Psoas muscle (tissue), 8 donors: Measurements from ENCODE around the gene TBC1D2B. TPM values are rescaled to one million over a fixed set of nuclear protein-coding genes. Genes with fewer than 3 reads are reported as not detected.

Experiments used
- ATAC-seq, 4 donors: fragments of 200-7000 bp; cut with Tn5 transposase; one replicate each; pipeline ENCODE4 v1.9.1; 2020; ENCODE audit warnings: moderate library complexity in 3 of 4, mild to moderate bottlenecking in 2 of 4
- DNase-seq, 2 donors: peaks; one replicate each; pipeline ENCODE4 v3.0.0-alpha.2; 2020
- H3K27ac ChIP-seq: fragments of 200-600 bp; one replicate; pipeline ENCODE4 v1.8.0; 2022
- H3K27me3 ChIP-seq, 3 donors: fragments of 200-600 bp in 1 of 3; one replicate each; pipeline versions ENCODE4 v1.6.1 to v1.8.0; 2013 to 2022; ENCODE audit warnings: low read length in 2 of 3, mild to moderate bottlenecking in 2 of 3, moderate library complexity in 1 of 3; ENCODE audit not compliant: insufficient read depth in 3 of 3
- H3K36me3 ChIP-seq, 2 donors: fragments of 200-600 bp in 1 of 2; one replicate each; pipeline versions ENCODE4 v1.6.1 to v1.8.0; 2013 to 2022; ENCODE audit warnings: low read depth in 1 of 2, mild to moderate bottlenecking in 1 of 2, moderate library complexity in 1 of 2; ENCODE audit not compliant: insufficient read depth in 1 of 2
- H3K4me1 ChIP-seq: fragments of 200-600 bp; one replicate; pipeline ENCODE4 v1.8.0; 2022
- H3K4me3 ChIP-seq: fragments of 200-600 bp; one replicate; pipeline ENCODE4 v1.8.0; 2022; ENCODE audit warnings: mild to moderate bottlenecking
- H3K9me3 ChIP-seq: fragments of 200-600 bp; one replicate; pipeline ENCODE4 v1.8.0; 2022
- WGBS, 3 donors: extraction: QIAGEN DNeasy Blood & Tissue Kit; methylation state at CpG; one replicate each; pipeline versions ENCODE4 v1.1.6 to v1.1.7; 2013; 5-methylcytosine and 5-hydroxymethylcytosine counted together
- intact Hi-C, 2 donors: fragments of 100-400 bp; cut with DNase I; formaldehyde crosslinking; loops; one replicate each; pipeline versions ENCODE4 v1.11.0 to v1.14.2; 2022
- polyA plus RNA-seq, 3 donors: library from polyadenylated mRNA; stranded (reverse); fragments of 200-250 nt; gene quantifications; one replicate each; pipeline ENCODE4 v1.2.3, GENCODE V29; 2013
- total RNA-seq, 4 donors: library from RNA; stranded (reverse); fragmentation: NEBNext Ultra II Directional in 2 of 4; extraction: Animal tissue kit (Norgen Biotek cat#: 25700) in 2 of 4; gene quantifications; one replicate each; pipeline versions ENCODE4 v1.2.1 to v1.2.4, GENCODE V29; 2021 to 2023
- TF ChIP-seq, protein P1 (sequence below): fragments of 200-600 bp; IDR thresholded peaks from one replicate; pipeline ENCODE4 v1.8.0; 2022; ENCODE audit warnings: antibody characterized with exemption
- donor health status: healthy with polysubstance abuse.
- donor health status: DM: no; HTN: no; CAD: no; lungs with moderate emphysema.
- donor health status: Bipolar disorder and iron deficiency.
- donor health status: healthy.
- donor health status: DM: yes; HTN: yes; CAD: no.
- donor health status: DM: no; HTN: no; CAD: no.
- donor health status: DM: no; HTN: no; CAD: no.
- donor health status: DM: yes; HTN: yes; CAD: no.

TBC1D2B gene
- total and polyA plus RNA-seq, 7 donors, result 2.8 to 11.8 (median 6.8) TPM

DNA sequence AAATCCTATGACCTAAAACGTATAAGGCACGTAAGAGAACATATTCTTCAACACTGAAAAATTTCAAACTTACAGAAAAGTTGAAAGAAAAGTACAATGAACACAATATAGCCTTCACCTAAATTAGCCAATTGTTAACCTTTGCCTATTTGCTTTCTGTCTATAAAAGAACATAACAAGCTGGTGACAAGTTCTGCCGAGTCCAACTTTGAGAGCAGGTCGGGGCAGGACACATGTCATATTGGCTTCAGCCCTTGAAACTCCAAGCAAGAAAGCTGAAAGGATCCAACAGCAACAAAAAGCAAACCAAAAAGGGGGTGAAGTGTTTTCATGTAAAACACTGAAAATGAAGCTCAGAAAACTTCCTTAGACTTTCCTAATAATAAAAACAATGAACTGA, 59.1 kb downstream of the TBC1D2B start:
- H3K27ac ChIP-seq, result no peak overlapping the region
- no peaks in the 10 kb centered on the region for H3K27me3 ChIP-seq
- H3K36me3 ChIP-seq, result peaks cover 0 to 60% of the 10 kb centered on the region in 2 donors

DNA sequence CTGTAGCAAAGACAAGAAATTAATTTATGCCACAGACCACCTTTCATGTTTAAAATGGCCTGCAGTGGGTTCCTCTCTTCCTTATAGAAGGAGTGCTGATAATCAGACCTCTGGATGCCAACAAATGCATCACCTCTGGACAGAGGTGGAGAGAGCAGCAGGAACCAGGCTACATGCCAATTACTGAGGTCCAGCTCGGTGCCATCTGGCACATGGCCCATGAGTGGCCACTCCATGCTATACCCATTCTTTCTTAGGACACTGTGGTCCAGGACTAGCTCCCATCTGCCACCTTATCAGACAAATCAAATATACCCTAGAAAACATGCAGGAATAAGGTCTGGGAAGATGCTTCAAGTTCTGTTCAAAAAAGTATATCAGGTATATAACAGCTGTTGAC, 60.7 kb downstream of the TBC1D2B start:
- DNase-seq (no peak), ATAC-seq (peak in 1 of 4 donors; percentile 45)
- intact Hi-C loops, result no loop called here
- Histone ChIP-seq H3K4me3 (no peak overlapping the region), H3K27me3 (no peaks in the 10 kb centered on the region), H3K4me1 (no peaks in the 10 kb centered on the region), H3K9me3 (no peaks in the 10 kb centered on the region), H3K36me3 (peaks cover 0 to 61% of the 10 kb centered on the region in 2 donors), H3K27ac (no peak overlapping the region)
- TF ChIP-seq, protein P1, sequence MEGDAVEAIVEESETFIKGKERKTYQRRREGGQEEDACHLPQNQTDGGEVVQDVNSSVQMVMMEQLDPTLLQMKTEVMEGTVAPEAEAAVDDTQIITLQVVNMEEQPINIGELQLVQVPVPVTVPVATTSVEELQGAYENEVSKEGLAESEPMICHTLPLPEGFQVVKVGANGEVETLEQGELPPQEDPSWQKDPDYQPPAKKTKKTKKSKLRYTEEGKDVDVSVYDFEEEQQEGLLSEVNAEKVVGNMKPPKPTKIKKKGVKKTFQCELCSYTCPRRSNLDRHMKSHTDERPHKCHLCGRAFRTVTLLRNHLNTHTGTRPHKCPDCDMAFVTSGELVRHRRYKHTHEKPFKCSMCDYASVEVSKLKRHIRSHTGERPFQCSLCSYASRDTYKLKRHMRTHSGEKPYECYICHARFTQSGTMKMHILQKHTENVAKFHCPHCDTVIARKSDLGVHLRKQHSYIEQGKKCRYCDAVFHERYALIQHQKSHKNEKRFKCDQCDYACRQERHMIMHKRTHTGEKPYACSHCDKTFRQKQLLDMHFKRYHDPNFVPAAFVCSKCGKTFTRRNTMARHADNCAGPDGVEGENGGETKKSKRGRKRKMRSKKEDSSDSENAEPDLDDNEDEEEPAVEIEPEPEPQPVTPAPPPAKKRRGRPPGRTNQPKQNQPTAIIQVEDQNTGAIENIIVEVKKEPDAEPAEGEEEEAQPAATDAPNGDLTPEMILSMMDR, result no peak
- 12 to 27% (median 21%) methylated on average over 1 of the region's 1 CpG for WGBS, 3 donors

More for the DNA sequence above, 59.1 kb downstream of the TBC1D2B start:
- H3K4me3 ChIP-seq, result no peak overlapping the region
- DNase-seq (no peak), ATAC-seq (no peak)
- no peaks in the 10 kb centered on the region for H3K9me3 ChIP-seq
- intact Hi-C loops, result no loop called here
- TF ChIP-seq, protein P1, result no peak
- H3K4me1 ChIP-seq, result peaks cover 5% of the 10 kb centered on the region
- 54 to 64% (median 58%) methylated on average over 4 of the region's 4 CpGs for WGBS, 3 donors

DNA sequence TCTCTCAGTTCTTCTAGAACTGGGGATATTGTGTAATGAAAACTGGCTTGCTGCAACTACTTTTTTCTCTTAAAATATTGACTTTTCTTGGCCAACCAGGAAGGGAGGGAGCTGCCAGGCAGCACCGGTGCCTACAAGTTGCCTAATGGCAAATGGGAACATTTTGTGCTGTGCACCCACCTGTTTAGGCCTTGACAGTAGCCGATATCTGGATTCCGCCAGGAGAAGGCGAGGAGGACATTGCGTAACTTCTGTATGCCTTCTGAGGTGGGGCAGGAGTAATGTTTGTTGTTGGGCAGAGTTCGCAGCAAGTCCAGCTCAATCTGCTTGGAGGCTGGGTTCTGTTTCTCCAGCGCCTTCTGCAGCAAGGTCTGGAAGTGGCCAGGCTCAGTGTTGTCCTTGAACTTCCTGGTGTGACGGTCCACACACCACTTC, 64.9 kb downstream of the TBC1D2B start:
- intact Hi-C loops, result loop anchor here in 1 of 2 donors (5.0 kb wide), 1 partner anchor 40 kb away; no protein-coding TSS in a partner anchor
- ATAC-seq (peak in 2 of 4 donors; percentile 2 to 48), DNase-seq (peak in 1 of 2 donors; percentile 78)
- Histone ChIP-seq H3K27me3 (no peaks in the 10 kb centered on the region), H3K36me3 (peaks cover 0 to 54% of the 10 kb centered on the region in 2 donors), H3K27ac (no peak overlapping the region), H3K4me1 (peaks cover 9% of the 10 kb centered on the region), H3K9me3 (no peaks in the 10 kb centered on the region), H3K4me3 (no peak overlapping the region)
- 60 to 86% (median 77%) methylated on average over 8 of the region's 8 CpGs for WGBS, 3 donors
- TF ChIP-seq, protein P1, result no peak

DNA sequence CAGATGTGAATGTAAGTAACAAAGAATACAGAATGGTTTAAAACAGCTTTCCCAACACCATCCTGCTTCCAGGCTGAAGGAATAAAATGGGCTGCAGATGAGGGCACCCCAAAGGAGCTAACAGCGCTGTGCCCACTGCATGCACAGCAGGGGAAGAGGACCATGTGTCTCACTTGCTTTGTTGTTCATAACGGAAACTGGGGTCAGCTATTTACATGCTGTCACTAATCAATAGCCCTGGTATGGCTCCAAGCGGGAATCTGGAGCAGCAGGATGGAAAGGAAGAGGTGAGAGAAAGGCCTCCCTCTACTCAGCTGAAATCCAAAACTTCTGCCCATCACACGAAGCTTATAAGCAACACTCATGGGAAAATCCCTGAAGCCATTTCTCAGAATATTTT, 67.4 kb downstream of the TBC1D2B start:
- Histone ChIP-seq H3K4me3 (no peak overlapping the region), H3K27ac (no peak overlapping the region), H3K4me1 (peaks cover 35% of the 10 kb centered on the region), H3K36me3 (peaks cover 0 to 35% of the 10 kb centered on the region in 2 donors), H3K9me3 (no peaks in the 10 kb centered on the region), H3K27me3 (no peaks in the 10 kb centered on the region)
- ATAC-seq (no peak), DNase-seq (no peak)
- WGBS, 3 donors, result 92 to 93% (median 92%) methylated on average over 4 of the region's 4 CpGs
- TF ChIP-seq, protein P1, result no peak
- intact Hi-C loops, result loop anchor here in 1 of 2 donors (5.0 kb wide), 1 partner anchor 42 kb away; no protein-coding TSS in a partner anchor
